GM12878 (cell line): Measurements from ENCODE around the gene C1QTNF12. TPM values are rescaled to one million over a fixed set of nuclear protein-coding genes. Genes with fewer than 3 reads are reported as not detected.

Experiments
- ATAC-seq: fragments of 200-7000 bp; cut with Tn5 transposase; 3 replicates; pipeline ENCODE4 v1.9.1; 2020; ENCODE audit warnings: mild to moderate bottlenecking, moderate library complexity
- BruUV-seq: library from RNA; stranded (reverse); fragments of 400-500 nt; replicated peaks from 2 replicates; lab custom pipeline; 2021; lab: Mats Ljungman, UMichigan
- CTCF ChIA-PET: fragments of 300-600 bp; sonication (Branson Sonifier 250); formaldehyde crosslinking; extraction: SDS; loops from one replicate; lab custom pipeline; 2021; ENCODE audit warnings: inconsistent platforms; lab: Yijun Ruan, JAX
- POLR2A ChIA-PET: fragments of 350-600 bp; formaldehyde crosslinking; extraction: SDS; loops from one replicate; lab custom pipeline; 2021; ENCODE audit warnings: inconsistent platforms; lab: Charles Lee
- RAD21 ChIA-PET: fragments of 300-600 bp; sonication (Branson Sonifier 250); formaldehyde crosslinking; loops from one replicate; lab custom pipeline; 2023; ENCODE audit warnings: antibody characterized with exemption; ENCODE audit not compliant: unreplicated experiment; lab: Charles Lee
- SMC1A ChIA-PET: fragments of 300-600 bp; sonication (Branson Sonifier 250); formaldehyde crosslinking; loops from one replicate; lab custom pipeline; 2023; ENCODE audit not compliant: unreplicated experiment, uncharacterized antibody; lab: Charles Lee
- DNase-seq: peaks from one replicate; pipeline ENCODE4 v3.0.0-alpha.2; 2011; ENCODE audit warnings: low read depth, low spot score
- FAIRE-seq: peaks from 3 replicates; lab custom pipeline; 2011; peaks lifted over from hg19 to GRCh38; lab: Jason Lieb, UNC
- H2AFZ ChIP-seq: 2 replicates; pipeline ENCODE4 v1.6.0; 2011; ENCODE audit warnings: low read depth, low read length, control low read depth; ENCODE audit not compliant: control insufficient read depth
- H3K27ac ChIP-seq: 2 replicates; pipeline ENCODE4 v1.5.1; 2011; ENCODE audit warnings: control low read depth; ENCODE audit not compliant: control insufficient read depth, insufficient read depth
- H3K27me3 ChIP-seq, 2 experiments: replicated peaks in 1 of 2; 2 replicates each; pipeline versions ENCODE4 v1.6.0 to v1.6.1; 2011; ENCODE audit warnings: low read length in 1 of 2; ENCODE audit not compliant: control insufficient read depth in 2 of 2, insufficient read depth in 2 of 2
- H3K36me3 ChIP-seq, 2 experiments: 2 replicates each; pipeline ENCODE4 v1.5.1; 2011; ENCODE audit warnings: low read length in 1 of 2; ENCODE audit not compliant: control insufficient read depth in 2 of 2, insufficient read depth in 2 of 2
- H3K4me1 ChIP-seq: 2 replicates; pipeline ENCODE4 v1.6.1; 2011; ENCODE audit warnings: mild to moderate bottlenecking, low read length, moderate library complexity, mixed read lengths; ENCODE audit not compliant: control insufficient read depth, insufficient read depth
- H3K4me2 ChIP-seq: 2 replicates; pipeline ENCODE4 v1.6.0; 2011; ENCODE audit warnings: control low read depth; ENCODE audit not compliant: control insufficient read depth, insufficient read depth
- H3K4me3 ChIP-seq: fragments of 200-600 bp; sonication (generic); 2 replicates; pipeline ENCODE4 v1.5.1; 2016
- H3K79me2 ChIP-seq: 2 replicates; pipeline ENCODE4 v1.6.0; 2011; ENCODE audit warnings: low read length; ENCODE audit not compliant: control insufficient read depth, insufficient read depth
- H3K9ac ChIP-seq: 2 replicates; pipeline ENCODE4 v1.8.0; 2011; ENCODE audit warnings: low read length, control low read depth, mixed read lengths; ENCODE audit not compliant: control insufficient read depth, insufficient read depth
- H3K9me3 ChIP-seq: replicated peaks from 3 replicates; pipeline ENCODE4 v1.5.1; 2011; ENCODE audit warnings: mild to moderate bottlenecking, low read length; ENCODE audit not compliant: control insufficient read depth, insufficient read depth
- H4K20me1 ChIP-seq: 2 replicates; pipeline ENCODE4 v1.6.0; 2011; ENCODE audit not compliant: control insufficient read depth, insufficient read depth
- IRF4 ChIP-seq: IDR thresholded peaks from 2 replicates; pipeline ENCODE4 v1.6.1; 2011; ENCODE audit warnings: low read depth, low read length
- RBBP5 ChIP-seq: fragments of 200-600 bp; sonication (generic); conservative IDR thresholded peaks from 2 replicates; pipeline ENCODE4 v1.6.1; 2016
- SP1 ChIP-seq: IDR thresholded peaks from one replicate; pipeline ENCODE4 v1.6.1; 2011; ENCODE audit warnings: low read depth, low read length
- WGBS: methylation state at CpG from one replicate; pipeline ENCODE4 v1.1.6; 2016; ENCODE audit warnings: low lambda C conversion rate; ENCODE audit not compliant: insufficient replicate concordance, insufficient coverage; ENCODE audit errors: missing lambda C conversion rate; 5-methylcytosine and 5-hydroxymethylcytosine counted together
- in situ Hi-C: fragments of 300-500 bp; cut with MboI; formaldehyde crosslinking; loops from 9 replicates; pipeline ENCODE4 v1.14.3; 2018; ENCODE audit warnings: mixed read lengths
- intact Hi-C: fragments of 100-400 bp; cut with micrococcal nuclease; formaldehyde crosslinking; loops from one replicate; pipeline ENCODE4 v1.14.2; 2022; ENCODE audit not compliant: unreplicated experiment
- polyA plus RNA-seq, 11 experiments: library from polyadenylated mRNA; depleted of rRNA in 4 of 11; unstranded in 6 of 11; stranded (reverse) in 5 of 11; fragments of >200 nt; fragmentation: Nextera tagmentation in 4 of 11; fragmentation: Illumina TruSeq in 1 of 11; extraction: Ambion mirVana in 4 of 11; extraction: Trizol in 1 of 11; gene quantifications; 1 replicate in 1 of 11; 2 replicates in 10 of 11; pipeline versions ENCODE4 v1.2.1 to v1.2.3, GENCODE V29; 2011 to 2016; ENCODE audit warnings: inconsistent platforms in 2 of 11, missing spikeins in 2 of 11, low read depth in 1 of 11
- total RNA-seq, 4 experiments: library from RNA; depleted of rRNA in 3 of 4; stranded (reverse); fragments of >200 nt in 3 of 4; fragmentation: Illumina TruSeq in 1 of 4; extraction: Trizol in 1 of 4; gene quantifications; 2 replicates each; pipeline versions ENCODE4 v1.2.1 to v1.2.3, GENCODE V29; 2013 to 2021
- TF ChIP-seq, protein P1 (sequence below), 3 experiments: IDR thresholded peaks in 2 of 3; conservative IDR thresholded peaks in 1 of 3; 2 replicates each; pipeline ENCODE4 v1.5.1; 2011; ENCODE audit warnings: low read depth in 3 of 3, low read length in 3 of 3, mild to moderate bottlenecking in 3 of 3, control low read depth in 2 of 3, moderate library complexity in 2 of 3, inconsistent platforms in 1 of 3, mixed read lengths in 1 of 3; ENCODE audit not compliant: control insufficient read depth in 2 of 3, insufficient read depth in 1 of 3; ENCODE audit errors: extremely low read depth in 1 of 3

C1QTNF12 gene
- total and polyA plus RNA-seq, 10 of the 15 experiments (the other 5 are each of a cell fraction or from before 2014, with no cell fraction given), result 0.17 to 1.0 (median 0.31) TPM; not detected in 5

DNA sequence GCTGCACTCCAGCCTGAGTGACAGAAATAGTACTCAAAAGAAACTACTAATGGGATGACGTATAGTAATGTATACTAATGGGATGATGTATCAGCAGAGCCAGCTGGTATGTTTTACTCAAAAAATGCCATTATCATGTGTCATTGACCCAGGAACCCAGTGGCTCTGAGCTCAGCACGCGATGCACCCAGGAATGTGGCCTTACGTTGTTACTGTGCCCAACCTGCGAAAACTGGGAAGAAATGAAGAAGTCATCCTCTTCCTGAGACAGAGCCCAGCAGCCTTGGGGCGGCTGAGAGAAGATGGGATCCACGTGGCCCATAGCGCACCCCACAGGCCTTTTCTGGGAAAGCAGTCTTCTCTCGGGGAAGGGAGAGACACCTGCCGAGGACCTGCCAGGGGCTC lies 18.3 kb upstream of the C1QTNF12 start:
- intact Hi-C loops, result no loop called here
- 87% methylated on average over 10 of the region's 10 CpGs for WGBS
- RAD21 ChIA-PET, result no interaction called here
- no peak overlapping the region for H2AFZ ChIP-seq
- no peak for DNase-seq
- CTCF ChIA-PET, result interaction anchor here (0.9 to 1.2 kb wide), 2 partner anchors 14 to 35 kb away, joined by 3 read pairs; no protein-coding TSS in a partner anchor
- BruUV-seq, result no TSS peak
- no peak overlapping the region for H3K9ac ChIP-seq
- TF ChIP-seq, protein P1, sequence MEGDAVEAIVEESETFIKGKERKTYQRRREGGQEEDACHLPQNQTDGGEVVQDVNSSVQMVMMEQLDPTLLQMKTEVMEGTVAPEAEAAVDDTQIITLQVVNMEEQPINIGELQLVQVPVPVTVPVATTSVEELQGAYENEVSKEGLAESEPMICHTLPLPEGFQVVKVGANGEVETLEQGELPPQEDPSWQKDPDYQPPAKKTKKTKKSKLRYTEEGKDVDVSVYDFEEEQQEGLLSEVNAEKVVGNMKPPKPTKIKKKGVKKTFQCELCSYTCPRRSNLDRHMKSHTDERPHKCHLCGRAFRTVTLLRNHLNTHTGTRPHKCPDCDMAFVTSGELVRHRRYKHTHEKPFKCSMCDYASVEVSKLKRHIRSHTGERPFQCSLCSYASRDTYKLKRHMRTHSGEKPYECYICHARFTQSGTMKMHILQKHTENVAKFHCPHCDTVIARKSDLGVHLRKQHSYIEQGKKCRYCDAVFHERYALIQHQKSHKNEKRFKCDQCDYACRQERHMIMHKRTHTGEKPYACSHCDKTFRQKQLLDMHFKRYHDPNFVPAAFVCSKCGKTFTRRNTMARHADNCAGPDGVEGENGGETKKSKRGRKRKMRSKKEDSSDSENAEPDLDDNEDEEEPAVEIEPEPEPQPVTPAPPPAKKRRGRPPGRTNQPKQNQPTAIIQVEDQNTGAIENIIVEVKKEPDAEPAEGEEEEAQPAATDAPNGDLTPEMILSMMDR (IDR thresholded peaks at IDR 0.05 in 2 of 3, conservative IDR thresholded peaks at IDR 0.05 in 1 of 3; ENCODE audit: control insufficient read depth in 2 of 3, extremely low read depth in 1 of 3, insufficient read depth in 1 of 3, low read depth in 3 of 3, low read length in 3 of 3), result 0 out of 6 replicates have a peak, but pooled peaks of 2 of the 3 experiments have one; percentile 4 to 5
- no peak for TF ChIP-seq IRF4
- TF ChIP-seq, all 136 proteins: peak for 1
- in situ Hi-C loops, result no loop called here
- Histone ChIP-seq H3K4me3 (no peak overlapping the region), H4K20me1 (no peaks in the 10 kb centered on the region), H3K9me3 (no peaks in the 10 kb centered on the region), H3K79me2 (peaks cover 7% of the 10 kb centered on the region), H3K4me1 (no peaks in the 10 kb centered on the region), H3K27ac (no peak overlapping the region), H3K4me2 (no peak overlapping the region), H3K27me3 (no peaks in the 10 kb centered on the region), H3K36me3 (peaks cover 21 to 23% of the 10 kb centered on the region in 2 experiments)
- ChIA-PET SMC1A (no interaction called here), POLR2A (no interaction called here)
- FAIRE-seq, result no peak
- ATAC-seq, result no peak

DNA sequence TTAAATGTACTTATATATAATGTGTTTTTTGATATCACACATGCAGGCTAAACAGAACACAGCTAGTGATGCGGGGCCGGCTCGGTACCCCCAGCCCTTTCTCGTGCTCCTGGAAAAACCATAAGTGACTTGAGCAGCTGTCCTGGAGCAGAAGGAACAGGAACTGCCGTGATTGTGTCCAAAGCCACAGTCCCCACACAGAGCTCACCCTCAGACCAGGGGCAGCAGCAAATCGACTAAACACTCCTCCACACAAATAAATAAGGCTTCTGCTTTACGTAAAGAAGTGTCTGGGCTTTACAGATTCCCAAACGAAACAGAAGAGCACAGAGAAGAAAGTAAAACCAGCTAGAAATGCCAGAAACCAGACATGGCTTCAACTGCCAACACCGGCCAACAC lies 17.5 kb upstream of the C1QTNF12 start:
- DNase-seq (no peak), FAIRE-seq (no peak), ATAC-seq (no peak)
- Histone ChIP-seq H3K27ac (no peak overlapping the region), H4K20me1 (no peaks in the 10 kb centered on the region), H3K79me2 (peaks cover 4% of the 10 kb centered on the region), H3K4me3 (no peak overlapping the region), H3K4me1 (no peaks in the 10 kb centered on the region), H3K36me3 (peaks cover 19 to 25% of the 10 kb centered on the region in 2 experiments), H3K27me3 (no peaks in the 10 kb centered on the region), H3K4me2 (no peak overlapping the region), H2AFZ (no peak overlapping the region), H3K9ac (no peak overlapping the region), H3K9me3 (no peaks in the 10 kb centered on the region)
- ChIA-PET CTCF (interaction anchor here (1.1 to 1.2 kb wide), 2 partner anchors 36 to 141 kb away, joined by 3 read pairs; no protein-coding TSS in a partner anchor), SMC1A (no interaction called here), RAD21 (no interaction called here), POLR2A (interaction anchor here (0.6 to 1.3 kb wide), 2 partner anchors 13 to 264 kb away, joined by 8 read pairs; no protein-coding TSS in a partner anchor)
- in situ Hi-C loops, result no loop called here
- WGBS, result 93% methylated on average over 9 of the region's 9 CpGs
- no TSS peak for BruUV-seq
- intact Hi-C loops, result no loop called here
- TF ChIP-seq SP1 (no peak), RBBP5 (no peak)
